ENCODE data around the gene PGBD2. TPM values are rescaled to one million over a fixed set of nuclear protein-coding genes. Genes with fewer than 3 reads are reported as not detected.

Gene PGBD2
- total RNA-seq, 4 donors from 2014 or later, result 7.9 to 16.5 (median 13.0) TPM

- H3K27me3 ChIP-seq, result no peaks in the 10 kb centered on the region
- peak overlapping the region; percentile 84 to 95 for H3K27ac ChIP-seq
- no peaks in the 10 kb centered on the region for H3K4me1 ChIP-seq
- TF ChIP-seq POLR2A (IDR thresholded peaks at IDR 0.05), result no peak
- no peaks in the 10 kb centered on the region for H3K9me3 ChIP-seq
- no peaks in the 10 kb centered on the region for H3K36me3 ChIP-seq
- peak overlapping the region; percentile 64 to 66 for H3K4me3 ChIP-seq
- no peak for DNase-seq
- intact Hi-C loops (cut with DNase I; ENCODE audit: low total_unique reads), result no loop called here
These were observed 400 bp upstream of the PGBD2 start for GRCh38 chr1:248905662-248906008.

- H3K4me3 ChIP-seq, result peak overlapping the region; percentile 64 to 66
- DNase-seq, result peak in 1 of 2 donors; percentile 26
- intact Hi-C loops (cut with DNase I; ENCODE audit: low total_unique reads), result no loop called here
- peak overlapping the region; percentile 84 to 95 for H3K27ac ChIP-seq
- no peaks in the 10 kb centered on the region for H3K4me1 ChIP-seq
- no peaks in the 10 kb centered on the region for H3K27me3 ChIP-seq
- H3K9me3 ChIP-seq, result no peaks in the 10 kb centered on the region
- H3K36me3 ChIP-seq, result no peaks in the 10 kb centered on the region
- TF ChIP-seq CTCF (IDR thresholded peaks at IDR 0.05), result no peak
- TF ChIP-seq POLR2A (IDR thresholded peaks at IDR 0.05), result no peak
These were observed 972 bp downstream of the PGBD2 start for GRCh38 chr1:248906753-248907661.

- no peak overlapping the region for H3K27ac ChIP-seq
- no peak for DNase-seq
These were observed 4.7 kb downstream of the PGBD2 start for GRCh38 chr1:248910761-248911160.

DNA sequence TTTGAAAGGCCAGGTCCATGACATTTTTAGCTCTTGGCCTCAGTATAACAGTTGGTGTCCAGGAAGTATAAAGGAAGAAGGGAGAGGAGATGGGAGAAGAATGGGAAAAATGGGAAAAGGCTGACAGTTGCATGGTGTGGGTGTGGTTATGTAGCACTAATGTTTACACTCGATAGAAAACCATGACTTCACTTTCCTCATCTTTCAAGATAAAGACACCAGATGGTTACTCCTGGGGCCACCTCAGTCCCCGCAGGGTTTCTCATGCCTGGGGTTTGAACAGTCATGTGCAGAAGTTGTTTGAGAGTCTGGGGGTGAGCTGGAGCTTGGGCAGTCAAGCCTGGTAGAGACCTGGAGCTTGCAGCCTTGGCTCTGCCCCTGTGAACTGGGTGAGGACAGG is 7.9 kb downstream of the PGBD2 start:
- no peak for DNase-seq
- Histone ChIP-seq H3K4me3 (no peak overlapping the region), H3K36me3 (no peaks in the 10 kb centered on the region), H3K9me3 (no peaks in the 10 kb centered on the region), H3K4me1 (no peaks in the 10 kb centered on the region), H3K27ac (no peak overlapping the region), H3K27me3 (no peaks in the 10 kb centered on the region)
- intact Hi-C loops (cut with DNase I; ENCODE audit: low total_unique reads), result no loop called here
- TF ChIP-seq POLR2A (IDR thresholded peaks at IDR 0.05) (no peak), CTCF (IDR thresholded peaks at IDR 0.05) (no peak)

More at GRCh38 chr1:248910761-248911160, 4.7 kb downstream of the PGBD2 start:
- H3K27me3 ChIP-seq, result no peaks in the 10 kb centered on the region
- no peak for TF ChIP-seq CTCF (IDR thresholded peaks at IDR 0.05)
- TF ChIP-seq POLR2A (IDR thresholded peaks at IDR 0.05), result no peak
- no peaks in the 10 kb centered on the region for H3K4me1 ChIP-seq
- no peaks in the 10 kb centered on the region for H3K9me3 ChIP-seq
- intact Hi-C loops (cut with DNase I; ENCODE audit: low total_unique reads), result no loop called here
- no peaks in the 10 kb centered on the region for H3K36me3 ChIP-seq
- no peak overlapping the region for H3K4me3 ChIP-seq

- DNase-seq, result no peak
- intact Hi-C loops (cut with DNase I; ENCODE audit: low total_unique reads), result no loop called here
- no peaks in the 10 kb centered on the region for H3K36me3 ChIP-seq
- H3K9me3 ChIP-seq, result no peaks in the 10 kb centered on the region
- no peak for TF ChIP-seq POLR2A (IDR thresholded peaks at IDR 0.05)
- H3K27ac ChIP-seq, result no peak overlapping the region
- no peak overlapping the region for H3K4me3 ChIP-seq
- H3K4me1 ChIP-seq, result no peaks in the 10 kb centered on the region
- no peaks in the 10 kb centered on the region for H3K27me3 ChIP-seq
These were observed 8.9 kb downstream of the PGBD2 start for GRCh38 chr1:248914796-248915381.

DNA sequence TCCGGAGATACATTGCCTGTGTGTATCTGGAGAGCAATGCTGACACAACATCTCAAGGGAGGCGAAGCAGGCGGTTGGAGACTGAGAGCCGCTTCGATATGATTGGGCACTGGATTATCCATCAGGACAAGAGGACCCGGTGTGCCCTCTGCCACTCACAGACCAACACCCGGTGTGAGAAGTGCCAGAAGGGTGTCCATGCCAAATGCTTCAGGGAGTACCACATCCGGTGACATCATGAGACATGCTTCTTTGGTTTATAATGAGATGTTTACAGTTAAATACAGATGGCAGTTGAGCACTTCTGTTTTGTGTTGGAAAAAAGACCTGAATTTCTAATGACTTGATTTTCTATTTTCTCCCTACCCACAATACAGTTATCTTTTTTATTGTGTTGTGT is 12.1 kb downstream of the PGBD2 start:
- no peak for TF ChIP-seq POLR2A (IDR thresholded peaks at IDR 0.05)
- TF ChIP-seq CTCF (IDR thresholded peaks at IDR 0.05), result no peak
- no peak overlapping the region for H3K4me3 ChIP-seq
- DNase-seq, result no peak
- no peak overlapping the region for H3K27ac ChIP-seq
- no peaks in the 10 kb centered on the region for H3K27me3 ChIP-seq
- H3K36me3 ChIP-seq, result no peaks in the 10 kb centered on the region
- no peaks in the 10 kb centered on the region for H3K4me1 ChIP-seq
- no peaks in the 10 kb centered on the region for H3K9me3 ChIP-seq
- intact Hi-C loops (cut with DNase I; ENCODE audit: low total_unique reads), result no loop called here

Data from uterus (tissue), 4 donors.